Measurements from ENCODE around the gene RUVBL1.

RUVBL1 gene

DNA sequence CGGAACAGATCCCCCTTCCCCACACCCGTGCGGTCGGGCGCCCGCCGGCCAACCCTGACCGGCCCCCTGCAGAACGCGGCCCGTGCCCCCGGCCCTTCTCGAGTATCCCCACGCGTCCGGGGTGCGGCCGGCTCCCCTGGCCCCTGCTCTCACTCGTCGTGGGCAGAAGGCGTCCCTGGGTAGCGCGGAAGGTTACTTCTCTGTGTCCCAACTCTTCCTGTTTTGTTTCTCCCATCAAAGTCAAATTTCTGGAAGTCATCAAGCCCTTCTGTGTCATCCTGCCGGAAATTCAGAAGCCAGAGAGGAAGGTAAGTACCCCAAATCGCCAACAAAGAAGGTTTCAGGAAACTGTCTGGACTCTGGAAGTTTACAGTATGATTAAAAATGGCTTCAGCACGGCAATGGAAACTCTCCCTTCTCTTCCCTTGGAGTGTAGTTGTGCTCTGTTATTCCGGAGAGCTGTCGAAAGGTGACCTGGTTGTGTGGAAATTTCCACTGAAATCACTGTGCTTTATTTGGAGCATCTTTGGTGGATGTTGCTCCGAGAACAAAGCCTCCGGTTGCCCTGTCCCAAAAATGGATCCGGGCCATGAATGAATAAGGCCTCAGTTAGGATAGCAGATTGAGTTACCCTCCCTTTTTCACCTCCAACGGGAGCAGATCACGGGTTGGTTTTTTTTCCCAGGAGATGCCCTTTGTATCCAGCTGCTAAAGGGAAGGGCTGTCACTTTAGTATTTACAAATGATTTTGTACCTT is 70.8 kb downstream of the RUVBL1 start:
- H3K4me3 ChIP-seq (ENCODE audit: low read length): peak overlapping the region; percentile 99
- TF ChIP-seq, protein P1, sequence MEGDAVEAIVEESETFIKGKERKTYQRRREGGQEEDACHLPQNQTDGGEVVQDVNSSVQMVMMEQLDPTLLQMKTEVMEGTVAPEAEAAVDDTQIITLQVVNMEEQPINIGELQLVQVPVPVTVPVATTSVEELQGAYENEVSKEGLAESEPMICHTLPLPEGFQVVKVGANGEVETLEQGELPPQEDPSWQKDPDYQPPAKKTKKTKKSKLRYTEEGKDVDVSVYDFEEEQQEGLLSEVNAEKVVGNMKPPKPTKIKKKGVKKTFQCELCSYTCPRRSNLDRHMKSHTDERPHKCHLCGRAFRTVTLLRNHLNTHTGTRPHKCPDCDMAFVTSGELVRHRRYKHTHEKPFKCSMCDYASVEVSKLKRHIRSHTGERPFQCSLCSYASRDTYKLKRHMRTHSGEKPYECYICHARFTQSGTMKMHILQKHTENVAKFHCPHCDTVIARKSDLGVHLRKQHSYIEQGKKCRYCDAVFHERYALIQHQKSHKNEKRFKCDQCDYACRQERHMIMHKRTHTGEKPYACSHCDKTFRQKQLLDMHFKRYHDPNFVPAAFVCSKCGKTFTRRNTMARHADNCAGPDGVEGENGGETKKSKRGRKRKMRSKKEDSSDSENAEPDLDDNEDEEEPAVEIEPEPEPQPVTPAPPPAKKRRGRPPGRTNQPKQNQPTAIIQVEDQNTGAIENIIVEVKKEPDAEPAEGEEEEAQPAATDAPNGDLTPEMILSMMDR (IDR thresholded peaks at IDR 0.05; ENCODE audit: insufficient read depth, low read depth, low read length, missing control alignments): no peak
- DNase-seq (ENCODE audit: low read depth): no peak

DNA sequence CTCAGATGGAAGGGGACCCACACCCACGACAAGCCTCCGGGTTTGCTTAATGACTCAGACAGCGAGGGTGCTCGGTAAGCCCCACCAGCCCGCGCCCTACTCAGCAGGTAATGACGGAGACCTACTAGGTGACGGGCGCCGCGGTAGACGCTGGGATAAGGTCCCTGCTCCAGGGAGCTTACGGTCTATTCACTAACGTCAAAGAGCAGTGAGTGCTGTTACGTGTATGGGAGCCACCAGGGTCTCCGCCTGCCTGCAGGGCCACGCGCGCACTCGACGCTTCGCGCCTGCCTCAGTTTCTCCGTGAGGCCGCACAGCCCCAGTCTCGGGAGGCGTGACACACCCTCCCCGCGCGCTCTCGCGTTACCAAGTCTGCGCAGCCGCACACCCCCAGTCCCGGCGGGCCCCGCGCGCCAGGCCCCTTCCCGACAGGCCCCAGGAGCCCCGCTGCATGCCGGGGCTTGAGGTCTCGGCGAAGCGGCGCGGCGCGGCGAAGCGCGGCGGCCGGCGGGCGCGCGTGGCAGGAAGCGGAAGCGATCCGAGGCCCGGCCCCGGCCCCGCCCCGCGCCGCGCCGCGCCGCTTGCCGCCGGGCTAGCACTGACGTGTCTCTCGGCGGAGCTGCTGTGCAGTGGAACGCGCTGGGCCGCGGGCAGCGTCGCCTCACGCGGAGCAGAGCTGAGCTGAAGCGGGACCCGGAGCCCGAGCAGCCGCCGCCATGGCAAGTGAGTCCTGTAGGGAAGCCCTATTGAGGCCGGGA is 71.6 kb downstream of the RUVBL1 start, which contains the start of gene SEC61A1:
TSS of gene SEC61A1 (plus strand) at position 601 of the 758 bp plus-strand sequence. CDS start at position 717, 116 bp downstream.
- TF ChIP-seq, protein P1 (IDR thresholded peaks at IDR 0.05; ENCODE audit: insufficient read depth, low read depth, low read length, missing control alignments): no peak
- H3K4me3 ChIP-seq (ENCODE audit: low read length): peak within 1 kb of the TSS; percentile 99

GRCh38 chr3:128051459-128051836 is 72.2 kb downstream of the RUVBL1 start:
- peak overlapping the region; percentile 92 for H3K4me3 ChIP-seq (ENCODE audit: low read length)
- no peak for DNase-seq (ENCODE audit: low read depth)
- TF ChIP-seq, protein P1 (IDR thresholded peaks at IDR 0.05; ENCODE audit: insufficient read depth, low read depth, low read length, missing control alignments): no peak

More for the DNA sequence above, 71.6 kb downstream of the RUVBL1 start, which contains the start of gene SEC61A1:
- peak; percentile 97 for DNase-seq (ENCODE audit: low read depth)

- no peak overlapping the region for H3K4me3 ChIP-seq (ENCODE audit: low read length)
- peak; percentile 55 for DNase-seq (ENCODE audit: low read depth)
- TF ChIP-seq, protein P1 (IDR thresholded peaks at IDR 0.05; ENCODE audit: insufficient read depth, low read depth, low read length, missing control alignments): no peak
Measured at GRCh38 chr3:128050597-128050996, 73.0 kb downstream of the RUVBL1 start.

GRCh38 chr3:128041344-128041743 is 82.3 kb downstream of the RUVBL1 start:
- TF ChIP-seq, protein P1 (IDR thresholded peaks at IDR 0.05; ENCODE audit: insufficient read depth, low read depth, low read length, missing control alignments): no peak
- no peak overlapping the region for H3K4me3 ChIP-seq (ENCODE audit: low read length)
- no peak for DNase-seq (ENCODE audit: low read depth)

GRCh38 chr3:128040660-128041059 is 83.0 kb downstream of the RUVBL1 start:
- TF ChIP-seq, protein P1 (IDR thresholded peaks at IDR 0.05; ENCODE audit: insufficient read depth, low read depth, low read length, missing control alignments): no peak
- DNase-seq (ENCODE audit: low read depth): no peak
- H3K4me3 ChIP-seq (ENCODE audit: low read length): no peak overlapping the region

Measured in epithelial cell of esophagus (primary cell).